HG03139 (cell line): Measurements from ENCODE around the gene WHAMM.
"Not testable (repeated sequence)": the region's sequence is repeated elsewhere in the genome, so short reads cannot be mapped to it uniquely, and the experiment has no call there.

Experiments used
- ATAC-seq: cut with Tn5 transposase; IDR thresholded peaks from one replicate; pipeline ENCODE4 v1.9.1; 2021; ENCODE audit not compliant: unreplicated experiment

The WHAMM gene

GRCh38 chr15:82809308-82810060, at the start of gene WHAMM:
Gene WHAMM, plus strand, starts transcription at chr15:82809628. Its CDS starts 99 bp downstream, at chr15:82809727.
- peak; percentile 73 for ATAC-seq

GRCh38 chr15:82763361-82764116, 45.9 kb upstream of the WHAMM start:
- ATAC-seq = no peak

- no peak for ATAC-seq
Observed at GRCh38 chr15:82764117-82764490, 45.3 kb upstream of the WHAMM start.

GRCh38 chr15:82764740-82765139, 44.7 kb upstream of the WHAMM start:
- no peak for ATAC-seq

- not testable (repeated sequence) for ATAC-seq
Observed at GRCh38 chr15:82766201-82766600, 43.2 kb upstream of the WHAMM start.

GRCh38 chr15:82767163-82767829, 42.1 kb upstream of the WHAMM start:
- no peak for ATAC-seq

GRCh38 chr15:82768414-82769054, 40.9 kb upstream of the WHAMM start:
- no peak for ATAC-seq

- no peak for ATAC-seq
Observed at GRCh38 chr15:82771789-82772607, 37.4 kb upstream of the WHAMM start.

- no peak for ATAC-seq
Observed at GRCh38 chr15:82774496-82774895, 34.9 kb upstream of the WHAMM start.

- ATAC-seq = no peak
Observed at GRCh38 chr15:82778755-82779154, 30.7 kb upstream of the WHAMM start.

GRCh38 chr15:82781349-82781748, 28.1 kb upstream of the WHAMM start:
- no peak for ATAC-seq

GRCh38 chr15:82788496-82788895, 20.9 kb upstream of the WHAMM start:
- ATAC-seq = no peak

- no peak for ATAC-seq
Observed at GRCh38 chr15:82789491-82789890, 19.9 kb upstream of the WHAMM start.

GRCh38 chr15:82790321-82790720, 19.1 kb upstream of the WHAMM start:
- ATAC-seq = no peak

GRCh38 chr15:82792068-82792467, 17.4 kb upstream of the WHAMM start:
- ATAC-seq = no peak

- no peak for ATAC-seq
Observed at GRCh38 chr15:82793737-82794136, 15.7 kb upstream of the WHAMM start.

- ATAC-seq = no peak
Observed at GRCh38 chr15:82798104-82798503, 11.3 kb upstream of the WHAMM start.

GRCh38 chr15:82798531-82799166, 10.8 kb upstream of the WHAMM start:
- ATAC-seq = no peak

GRCh38 chr15:82799183-82799841, 10.1 kb upstream of the WHAMM start:
- ATAC-seq = no peak

- ATAC-seq = no peak
Observed at GRCh38 chr15:82802497-82802896, 6.9 kb upstream of the WHAMM start.
